KMS-11 (cell line): ENCODE results near the gene FGF14.

Experiments used
- H2AFZ ChIP-seq: fragments of 200-600 bp; sonication (generic); 2 replicates; pipeline ENCODE4 v1.6.1; 2016; ENCODE audit warnings: antibody characterized with exemption, mixed run types, low read depth
- H3K27ac ChIP-seq: fragments of 200-600 bp; sonication (generic); 2 replicates; pipeline ENCODE4 v1.6.1; 2016; ENCODE audit warnings: mild to moderate bottlenecking, mixed run types
- H3K27me3 ChIP-seq: fragments of 200-600 bp; sonication (generic); 2 replicates; pipeline ENCODE4 v1.6.1; 2017; ENCODE audit warnings: mild to moderate bottlenecking, low read depth, mixed run types, moderate library complexity; ENCODE audit not compliant: insufficient read depth
- H3K36me3 ChIP-seq: fragments of 200-600 bp; sonication (generic); 2 replicates; pipeline ENCODE4 v1.6.1; 2017; ENCODE audit warnings: mild to moderate bottlenecking, mixed run types; ENCODE audit not compliant: insufficient read depth
- H3K4me1 ChIP-seq: fragments of 200-600 bp; sonication (generic); 2 replicates; pipeline ENCODE4 v1.6.1; 2016; ENCODE audit warnings: mild to moderate bottlenecking, low read depth, mixed run types; ENCODE audit not compliant: poor library complexity, severe bottlenecking
- H3K4me2 ChIP-seq: fragments of 200-600 bp; sonication (generic); 2 replicates; pipeline ENCODE4 v1.7.0; 2016; ENCODE audit warnings: mild to moderate bottlenecking, mixed run types
- H3K4me3 ChIP-seq: fragments of 200-600 bp; sonication (generic); IDR thresholded peaks from 2 replicates; pipeline ENCODE4 v1.6.1; 2017; ENCODE audit warnings: low read depth, low read length, mixed read lengths; ENCODE audit not compliant: insufficient read depth
- H3K79me2 ChIP-seq: fragments of 200-600 bp; sonication (generic); 2 replicates; pipeline ENCODE4 v1.6.1; 2016; ENCODE audit warnings: low read depth, mixed run types; ENCODE audit not compliant: insufficient read depth
- H3K9ac ChIP-seq: fragments of 200-600 bp; sonication (generic); 2 replicates; pipeline ENCODE4 v1.6.1; 2016; ENCODE audit warnings: mild to moderate bottlenecking, mixed run types
- H4K20me1 ChIP-seq: fragments of 200-600 bp; sonication (generic); 2 replicates; pipeline ENCODE4 v1.6.1; 2016; ENCODE audit warnings: mild to moderate bottlenecking, mixed run types; ENCODE audit not compliant: insufficient read depth
- TF ChIP-seq, protein P1 (sequence below): fragments of 200-600 bp; sonication (generic); conservative IDR thresholded peaks from 2 replicates; pipeline ENCODE4 v1.6.1; 2017; ENCODE audit warnings: low read depth, mild to moderate bottlenecking, antibody characterized with exemption, low read length, moderate library complexity, mixed read lengths

FGF14 gene

DNA sequence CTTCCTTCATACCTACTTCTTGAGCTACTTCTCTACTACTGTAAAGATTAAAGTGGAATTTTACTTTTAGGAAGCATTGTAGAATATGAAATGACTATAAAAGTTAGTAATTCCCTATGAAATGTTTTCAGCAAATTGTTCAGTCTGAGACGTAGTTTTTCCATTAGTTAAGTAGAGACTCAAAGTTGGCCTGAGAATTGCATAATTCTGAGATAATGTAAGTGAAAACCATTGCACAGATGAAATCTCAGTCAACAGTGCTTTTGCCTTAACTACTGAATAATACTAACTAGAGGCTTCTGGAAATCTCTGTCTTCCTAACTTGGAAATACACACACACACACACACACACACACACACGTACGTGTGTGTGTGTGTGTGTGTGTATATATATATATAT lies 125.9 kb downstream of the FGF14 start:
- TF ChIP-seq, protein P1, sequence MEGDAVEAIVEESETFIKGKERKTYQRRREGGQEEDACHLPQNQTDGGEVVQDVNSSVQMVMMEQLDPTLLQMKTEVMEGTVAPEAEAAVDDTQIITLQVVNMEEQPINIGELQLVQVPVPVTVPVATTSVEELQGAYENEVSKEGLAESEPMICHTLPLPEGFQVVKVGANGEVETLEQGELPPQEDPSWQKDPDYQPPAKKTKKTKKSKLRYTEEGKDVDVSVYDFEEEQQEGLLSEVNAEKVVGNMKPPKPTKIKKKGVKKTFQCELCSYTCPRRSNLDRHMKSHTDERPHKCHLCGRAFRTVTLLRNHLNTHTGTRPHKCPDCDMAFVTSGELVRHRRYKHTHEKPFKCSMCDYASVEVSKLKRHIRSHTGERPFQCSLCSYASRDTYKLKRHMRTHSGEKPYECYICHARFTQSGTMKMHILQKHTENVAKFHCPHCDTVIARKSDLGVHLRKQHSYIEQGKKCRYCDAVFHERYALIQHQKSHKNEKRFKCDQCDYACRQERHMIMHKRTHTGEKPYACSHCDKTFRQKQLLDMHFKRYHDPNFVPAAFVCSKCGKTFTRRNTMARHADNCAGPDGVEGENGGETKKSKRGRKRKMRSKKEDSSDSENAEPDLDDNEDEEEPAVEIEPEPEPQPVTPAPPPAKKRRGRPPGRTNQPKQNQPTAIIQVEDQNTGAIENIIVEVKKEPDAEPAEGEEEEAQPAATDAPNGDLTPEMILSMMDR = no peak
- no peak overlapping the region for H3K27ac ChIP-seq
- no peaks in the 10 kb centered on the region for H3K79me2 ChIP-seq
- H3K4me2 ChIP-seq = no peak overlapping the region
- H3K4me3 ChIP-seq = no peak overlapping the region
- H3K4me1 ChIP-seq = no peaks in the 10 kb centered on the region
- no peaks in the 10 kb centered on the region for H3K36me3 ChIP-seq
- H4K20me1 ChIP-seq = no peaks in the 10 kb centered on the region
- H3K27me3 ChIP-seq = no peaks in the 10 kb centered on the region
- no peak overlapping the region for H3K9ac ChIP-seq
- H2AFZ ChIP-seq = no peak overlapping the region

DNA sequence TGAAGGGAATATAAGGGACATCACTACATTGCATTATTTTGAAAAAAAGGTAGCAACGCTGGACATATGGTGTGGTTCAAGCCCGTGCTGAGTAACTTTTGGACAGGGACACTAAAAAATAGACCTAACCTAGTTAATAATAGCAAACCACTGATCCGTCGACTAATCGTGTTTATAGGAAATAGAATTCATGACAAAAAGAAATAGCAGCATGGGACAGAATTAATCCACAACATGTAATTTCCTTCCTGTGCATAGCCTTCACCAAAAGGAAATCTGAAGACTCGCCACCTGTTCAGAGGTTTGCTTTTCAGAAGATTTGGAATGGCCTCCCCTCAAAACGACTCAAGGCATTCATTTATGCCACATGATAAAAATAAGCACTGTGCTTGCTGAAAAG lies 128.7 kb downstream of the FGF14 start:
- H3K36me3 ChIP-seq = no peaks in the 10 kb centered on the region
- TF ChIP-seq, protein P1 = no peak
- H3K4me1 ChIP-seq = no peaks in the 10 kb centered on the region
- no peaks in the 10 kb centered on the region for H3K27me3 ChIP-seq
- H3K79me2 ChIP-seq = no peaks in the 10 kb centered on the region
- H3K9ac ChIP-seq = no peak overlapping the region
- H3K27ac ChIP-seq = no peak overlapping the region
- no peaks in the 10 kb centered on the region for H4K20me1 ChIP-seq
- H3K4me3 ChIP-seq = no peak overlapping the region
- H2AFZ ChIP-seq = no peak overlapping the region
- H3K4me2 ChIP-seq = no peak overlapping the region

DNA sequence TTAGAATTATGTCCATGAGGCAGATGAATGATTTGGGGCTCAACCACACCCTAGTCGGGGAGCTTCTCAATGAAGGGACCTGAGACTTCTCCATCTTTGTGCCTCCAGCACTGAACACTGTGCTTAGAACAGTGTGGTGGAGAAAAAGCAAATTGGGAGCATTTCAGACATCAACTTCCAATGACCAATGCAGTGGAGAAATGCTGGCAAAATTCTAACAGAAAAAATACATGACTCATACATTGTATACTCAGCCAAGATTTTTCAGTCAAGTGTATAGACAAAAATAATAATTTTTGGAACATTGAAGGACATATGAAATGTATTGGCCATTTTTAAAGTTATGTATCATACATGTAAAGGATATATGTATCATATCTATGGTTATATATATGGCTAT lies 134.7 kb downstream of the FGF14 start:
- Histone ChIP-seq H3K36me3 (no peaks in the 10 kb centered on the region), H3K79me2 (no peaks in the 10 kb centered on the region), H3K4me1 (no peaks in the 10 kb centered on the region), H4K20me1 (no peaks in the 10 kb centered on the region), H3K4me2 (no peak overlapping the region), H3K9ac (no peak overlapping the region), H3K27ac (no peak overlapping the region), H2AFZ (no peak overlapping the region), H3K4me3 (no peak overlapping the region), H3K27me3 (no peaks in the 10 kb centered on the region)
- TF ChIP-seq, protein P1 = no peak

DNA sequence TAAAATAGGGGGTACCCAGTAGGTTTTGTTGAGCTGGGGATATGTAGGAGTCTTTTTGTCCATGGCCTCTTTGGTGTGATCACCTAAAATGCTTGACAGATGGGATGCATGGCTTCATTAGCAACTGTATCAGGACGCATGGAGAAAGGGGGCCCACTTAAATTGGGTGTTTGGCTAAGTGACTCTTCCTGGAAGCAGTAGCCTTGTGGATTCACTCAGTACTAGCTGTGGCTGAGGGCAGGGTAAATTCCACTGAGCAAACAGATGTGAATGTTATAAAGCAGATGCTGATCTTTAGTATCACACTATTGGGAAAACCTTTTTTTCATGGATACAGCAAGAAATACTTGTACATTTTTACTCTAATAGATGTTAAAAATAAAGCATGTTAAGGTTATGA lies 140.0 kb downstream of the FGF14 start:
- no peak overlapping the region for H2AFZ ChIP-seq
- no peak overlapping the region for H3K4me2 ChIP-seq
- H3K27me3 ChIP-seq = no peaks in the 10 kb centered on the region

More for the DNA sequence above, 140.0 kb downstream of the FGF14 start:
- H4K20me1 ChIP-seq = no peaks in the 10 kb centered on the region
- H3K4me1 ChIP-seq = no peaks in the 10 kb centered on the region
- no peak overlapping the region for H3K4me3 ChIP-seq
- TF ChIP-seq, protein P1 = no peak
- H3K9ac ChIP-seq = no peak overlapping the region
- H3K79me2 ChIP-seq = no peaks in the 10 kb centered on the region
- H3K36me3 ChIP-seq = no peaks in the 10 kb centered on the region
- no peak overlapping the region for H3K27ac ChIP-seq
